HFFc6 (cell line): Measurements from ENCODE around the gene UQCC3. TPM values are rescaled to one million over a fixed set of nuclear protein-coding genes. Genes with fewer than 3 reads are reported as not detected.
A peak's percentile ranks its signal among the peaks of the same experiment; 100 is the strongest.

ENCODE experiments used
- DNase-seq: peaks from one replicate; pipeline ENCODE4 v3.0.0-alpha.2; 2018
- H3K27ac Mint-ChIP-seq: 2 replicates; pipeline ENCODE4 v1.8.0; 2020; ENCODE audit warnings: mild to moderate bottlenecking, mixed read lengths
- H3K27me3 Mint-ChIP-seq: 2 replicates; pipeline ENCODE4 v1.8.0; 2021; ENCODE audit warnings: mild to moderate bottlenecking, moderate library complexity, mixed read lengths; ENCODE audit not compliant: insufficient read depth
- H3K36me3 Mint-ChIP-seq: 2 replicates; pipeline ENCODE4 v1.8.0; 2021; ENCODE audit warnings: low read depth, mixed read lengths
- H3K4me1 Mint-ChIP-seq: 2 replicates; pipeline ENCODE4 v1.8.0; 2020; ENCODE audit warnings: low read depth, mixed read lengths
- H3K4me3 Mint-ChIP-seq: 2 replicates; pipeline ENCODE4 v1.8.0; 2020; ENCODE audit warnings: mild to moderate bottlenecking, moderate library complexity, mixed read lengths
- H3K9me3 Mint-ChIP-seq: 2 replicates; pipeline ENCODE4 v1.8.0; 2020; ENCODE audit warnings: mild to moderate bottlenecking, mixed read lengths
- total RNA-seq, 6 experiments: library from RNA; stranded (reverse); fragmentation: NEBNext Ultra II Directional; extraction: Animal tissue kit (Norgen Biotek cat#: 25700); gene quantifications; 2 replicates in 1 of 6; 3 replicates in 5 of 6; pipeline ENCODE4 v1.2.3, GENCODE V29; 2021
- TF ChIP-seq, protein P1 (sequence below): fragments of 200-600 bp; sonication (generic); IDR thresholded peaks from 2 replicates; pipeline ENCODE4 v1.5.0; 2021; ENCODE audit warnings: antibody characterized with exemption, mild to moderate bottlenecking

The UQCC3 gene
- total RNA-seq, 6 experiments from 2014 or later: 9.8 to 14.2 (median 11.3) TPM

DNA sequence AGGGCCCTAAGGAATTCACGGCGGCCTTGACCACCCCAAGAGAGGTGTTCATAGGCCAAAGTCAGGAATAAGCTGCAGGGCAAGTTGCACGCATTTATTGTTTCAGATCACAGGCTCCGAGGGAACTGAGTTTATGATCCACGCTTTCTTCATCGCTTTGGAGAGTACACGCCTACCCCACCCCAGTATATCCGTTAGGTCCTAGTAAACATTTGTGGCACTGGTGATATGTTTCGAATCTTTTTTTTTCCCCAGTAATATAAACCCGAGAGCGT is 25.9 kb upstream of the UQCC3 start:
- peak overlapping the region; percentile 92 for H3K27ac Mint-ChIP-seq
- DNase-seq: no peak

DNA sequence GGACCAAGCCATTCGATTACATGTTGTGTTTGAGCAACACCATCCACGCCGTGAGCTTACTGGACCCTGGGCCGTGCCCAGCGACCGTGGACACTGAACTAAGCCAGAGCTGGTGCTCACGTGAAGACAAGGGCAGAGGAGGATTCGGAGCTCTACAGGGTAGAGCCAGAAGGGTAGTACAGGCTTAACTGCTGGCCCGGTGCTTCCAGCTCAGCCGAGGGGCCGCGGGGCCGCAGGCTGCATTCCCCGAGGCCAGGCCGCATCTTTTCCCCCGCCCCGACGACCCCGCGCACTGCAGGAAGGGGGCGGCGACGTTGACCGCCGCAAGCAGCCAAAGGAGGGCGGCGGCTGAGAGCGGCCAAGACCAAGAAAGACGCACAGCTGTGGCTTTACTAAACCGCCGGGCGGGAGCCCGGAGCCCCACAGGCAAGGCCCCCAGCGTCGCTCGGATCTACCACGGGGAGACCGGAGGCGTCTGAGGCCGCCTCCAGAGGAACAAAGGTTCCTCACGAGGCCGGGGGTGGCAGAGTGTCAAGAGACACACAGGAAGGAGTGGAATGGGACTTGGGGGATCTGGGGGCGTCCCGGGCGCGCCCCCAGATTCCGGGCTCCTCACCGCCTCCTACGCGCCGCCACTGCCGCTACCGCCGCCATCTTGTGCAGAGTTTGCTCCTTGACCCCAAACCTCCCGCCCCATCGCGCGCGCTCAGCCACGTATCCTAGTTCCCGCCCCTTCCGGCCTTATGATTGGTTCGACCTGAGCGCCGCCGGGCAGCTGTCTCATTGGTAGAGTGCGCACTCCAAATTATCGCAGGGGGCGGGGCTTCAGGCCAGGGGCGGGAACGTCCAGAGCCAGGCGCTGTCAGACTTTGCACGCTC is 25.3 kb upstream of the UQCC3 start, which contains the start of gene GANAB:
Gene GANAB (minus strand): TSS at position 668 of the 879 bp plus-strand sequence. CDS start 14 bp downstream, at position 654.
- TF ChIP-seq, protein P1, sequence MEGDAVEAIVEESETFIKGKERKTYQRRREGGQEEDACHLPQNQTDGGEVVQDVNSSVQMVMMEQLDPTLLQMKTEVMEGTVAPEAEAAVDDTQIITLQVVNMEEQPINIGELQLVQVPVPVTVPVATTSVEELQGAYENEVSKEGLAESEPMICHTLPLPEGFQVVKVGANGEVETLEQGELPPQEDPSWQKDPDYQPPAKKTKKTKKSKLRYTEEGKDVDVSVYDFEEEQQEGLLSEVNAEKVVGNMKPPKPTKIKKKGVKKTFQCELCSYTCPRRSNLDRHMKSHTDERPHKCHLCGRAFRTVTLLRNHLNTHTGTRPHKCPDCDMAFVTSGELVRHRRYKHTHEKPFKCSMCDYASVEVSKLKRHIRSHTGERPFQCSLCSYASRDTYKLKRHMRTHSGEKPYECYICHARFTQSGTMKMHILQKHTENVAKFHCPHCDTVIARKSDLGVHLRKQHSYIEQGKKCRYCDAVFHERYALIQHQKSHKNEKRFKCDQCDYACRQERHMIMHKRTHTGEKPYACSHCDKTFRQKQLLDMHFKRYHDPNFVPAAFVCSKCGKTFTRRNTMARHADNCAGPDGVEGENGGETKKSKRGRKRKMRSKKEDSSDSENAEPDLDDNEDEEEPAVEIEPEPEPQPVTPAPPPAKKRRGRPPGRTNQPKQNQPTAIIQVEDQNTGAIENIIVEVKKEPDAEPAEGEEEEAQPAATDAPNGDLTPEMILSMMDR: peak; percentile 20; the same call in 1 of the 2 replicates
- peaks cover 2% of the 10 kb centered on the region; the same call in 1 of the 2 replicates for H3K27me3 Mint-ChIP-seq
- peak; percentile 98 for DNase-seq
- peak within 1 kb of the TSS; percentile 98 for H3K4me3 Mint-ChIP-seq
- H3K4me1 Mint-ChIP-seq: peaks cover 13% of the 10 kb centered on the region
- peaks cover 9% of the 10 kb centered on the region for H3K36me3 Mint-ChIP-seq
- peak within 1 kb of the TSS; percentile 92 for H3K27ac Mint-ChIP-seq
- H3K9me3 Mint-ChIP-seq: no peaks in the 10 kb centered on the region

More for the DNA sequence above, 25.9 kb upstream of the UQCC3 start:
- H3K4me1 Mint-ChIP-seq: peaks cover 13% of the 10 kb centered on the region
- TF ChIP-seq, protein P1: no peak
- peaks cover 2% of the 10 kb centered on the region; the same call in 1 of the 2 replicates for H3K27me3 Mint-ChIP-seq
- H3K4me3 Mint-ChIP-seq: peak overlapping the region; percentile 98
- peaks cover 9% of the 10 kb centered on the region for H3K36me3 Mint-ChIP-seq
- H3K9me3 Mint-ChIP-seq: no peaks in the 10 kb centered on the region

DNA sequence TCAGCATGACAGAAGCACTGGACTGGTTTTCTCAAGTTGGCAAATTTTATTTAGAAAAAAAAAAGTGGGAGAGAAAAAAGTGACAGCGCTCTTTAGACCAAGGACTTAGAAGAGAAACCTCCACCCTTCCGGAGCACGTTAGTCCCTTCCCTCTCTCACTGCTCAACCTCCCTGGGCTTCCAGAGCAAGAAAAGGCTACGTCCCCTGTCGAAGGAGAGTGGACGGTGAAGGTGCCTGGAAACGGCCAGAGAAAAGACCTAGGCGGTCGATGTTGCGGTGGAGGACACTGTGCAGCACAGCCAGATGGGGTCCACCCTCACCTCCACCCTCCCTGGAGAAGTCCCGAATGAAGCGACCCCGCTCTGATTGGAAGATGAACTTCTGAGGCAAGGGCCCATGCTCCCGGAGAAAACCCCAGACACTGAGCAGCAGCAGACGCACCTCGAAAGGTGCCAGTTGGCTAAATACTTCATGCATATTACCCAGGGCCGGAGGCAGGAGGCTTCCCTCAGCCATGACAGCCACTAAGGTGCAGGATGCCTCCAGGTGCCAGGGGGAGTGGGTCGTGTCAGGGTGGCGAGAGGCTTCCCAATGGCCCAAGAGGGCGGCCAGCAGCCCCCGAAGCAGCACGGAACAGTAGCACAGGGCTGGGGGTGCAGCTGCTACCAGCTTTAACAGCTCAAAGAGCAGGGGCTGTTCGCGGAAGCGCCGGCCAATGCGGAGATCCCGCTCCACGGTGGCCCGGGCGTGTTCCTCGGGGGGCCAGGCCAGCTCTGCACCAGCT is 24.5 kb upstream of the UQCC3 start:
- TF ChIP-seq, protein P1: no peak
- Mint-ChIP-seq H3K9me3 (no peaks in the 10 kb centered on the region), H3K4me1 (peaks cover 17% of the 10 kb centered on the region), H3K27ac (peak overlapping the region; percentile 92), H3K36me3 (peaks cover 9% of the 10 kb centered on the region), H3K4me3 (peak overlapping the region; percentile 98), H3K27me3 (peaks cover 2% of the 10 kb centered on the region; the same call in 1 of the 2 replicates)
- DNase-seq: no peak

DNA sequence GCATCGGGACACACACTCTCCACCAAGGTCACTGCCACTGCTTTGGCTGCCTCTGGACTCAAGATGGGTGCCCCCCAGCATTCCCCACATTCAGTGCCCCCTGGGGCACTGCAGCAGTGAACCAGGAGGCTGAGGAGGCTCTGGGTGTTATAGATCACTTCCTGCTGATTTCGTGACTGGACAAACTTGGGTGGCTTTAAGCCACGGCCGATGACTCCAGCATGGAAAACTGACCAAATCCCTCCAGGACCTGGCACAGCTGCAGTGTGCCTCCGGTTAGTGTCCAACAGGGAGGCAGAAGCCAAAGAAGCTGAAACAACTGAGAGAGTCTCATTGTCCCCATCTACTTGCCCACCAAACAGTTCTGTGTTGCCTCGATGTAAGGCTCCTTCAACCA is 23.9 kb upstream of the UQCC3 start:
- TF ChIP-seq, protein P1: no peak
- no peak overlapping the region for H3K4me3 Mint-ChIP-seq
- DNase-seq: no peak
- no peak overlapping the region for H3K27ac Mint-ChIP-seq
- H3K9me3 Mint-ChIP-seq: no peaks in the 10 kb centered on the region
- H3K36me3 Mint-ChIP-seq: peaks cover 9% of the 10 kb centered on the region
- H3K27me3 Mint-ChIP-seq: peaks cover 2% of the 10 kb centered on the region; the same call in 1 of the 2 replicates
- H3K4me1 Mint-ChIP-seq: peaks cover 23% of the 10 kb centered on the region

- H3K36me3 Mint-ChIP-seq: peaks cover 9% of the 10 kb centered on the region
- TF ChIP-seq, protein P1: no peak
- peaks cover 26% of the 10 kb centered on the region for H3K4me1 Mint-ChIP-seq
- peaks cover 2% of the 10 kb centered on the region; the same call in 1 of the 2 replicates for H3K27me3 Mint-ChIP-seq
- no peaks in the 10 kb centered on the region for H3K9me3 Mint-ChIP-seq
- no peak for DNase-seq
- H3K4me3 Mint-ChIP-seq: no peak overlapping the region
- H3K27ac Mint-ChIP-seq: no peak overlapping the region
These were observed 23.1 kb upstream of the UQCC3 start for GRCh38 chr11:62648185-62648966.
